Left kidney (tissue), 2 donors: ENCODE measurements around the gene RFX8. TPM values are rescaled to one million over a fixed set of nuclear protein-coding genes. Genes with fewer than 3 reads are reported as not detected.

ENCODE experiments used
- DNase-seq: peaks from one replicate; pipeline ENCODE4 v3.0.0-alpha.2; 2013
- polyA plus RNA-seq: library from polyadenylated mRNA; unstranded; fragments of 120-200 nt; gene quantifications from one replicate; pipeline ENCODE4 v1.2.1, GENCODE V29; 2013; ENCODE audit not compliant: insufficient read length

The RFX8 gene
- polyA plus RNA-seq, 1 donor, result 0.98 TPM

DNA sequence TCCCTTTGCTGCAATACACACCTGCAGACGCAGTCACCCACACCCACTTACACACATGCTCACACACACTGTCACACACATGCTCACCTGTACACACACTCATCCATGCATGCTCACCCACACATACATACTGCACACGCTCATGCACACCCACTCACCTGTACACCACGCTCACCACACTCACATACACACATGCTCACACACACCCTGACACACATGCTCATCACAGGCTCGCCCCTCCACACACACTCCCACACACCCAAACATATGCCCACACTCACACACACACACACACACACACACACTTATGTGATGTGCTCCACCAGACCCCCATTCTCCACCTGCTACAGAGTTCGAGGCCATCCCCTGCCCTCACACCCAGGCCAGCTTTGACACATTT, 64.8 kb downstream of the RFX8 start:
- no peak for DNase-seq

DNA sequence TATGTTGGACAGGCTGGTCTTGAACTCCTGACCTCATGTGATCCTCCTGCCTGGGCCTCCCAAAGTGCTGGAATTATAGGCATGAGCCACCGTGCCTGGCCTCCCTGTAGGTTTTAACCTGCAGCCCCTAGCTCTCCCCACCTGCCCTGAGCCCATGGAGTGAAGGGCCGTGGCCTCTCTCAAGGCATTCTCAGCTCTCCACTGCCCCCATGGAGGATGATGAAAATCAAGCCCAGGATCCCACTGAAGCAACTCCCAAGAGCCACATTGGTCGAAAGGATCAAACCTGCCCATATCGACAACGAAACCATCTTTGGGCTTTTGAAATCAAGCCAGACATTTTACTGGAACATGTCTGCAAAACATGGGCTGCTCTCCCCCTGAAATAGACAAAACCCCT, 65.2 kb downstream of the RFX8 start:
- no peak for DNase-seq

DNA sequence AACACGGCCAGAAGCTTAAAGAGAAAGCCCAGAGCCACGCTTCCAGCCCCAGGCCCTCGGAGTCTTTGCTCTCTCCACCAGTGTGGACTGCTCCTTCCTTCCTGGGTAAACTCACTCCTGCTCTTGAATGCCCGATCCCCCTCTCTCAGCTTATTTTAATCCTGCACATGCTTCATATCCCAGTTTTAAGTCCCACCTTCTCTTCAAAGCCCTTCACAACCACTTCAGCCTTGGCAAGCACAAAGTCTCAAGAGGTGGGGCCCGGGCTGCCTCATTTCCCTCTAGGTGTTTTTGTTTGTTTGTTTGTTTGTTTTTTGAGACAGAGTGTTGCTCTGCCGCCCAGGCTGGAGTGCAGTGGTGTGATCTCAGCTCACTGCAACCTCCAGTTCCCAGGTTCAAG, 66.0 kb downstream of the RFX8 start:
- no peak for DNase-seq

DNA sequence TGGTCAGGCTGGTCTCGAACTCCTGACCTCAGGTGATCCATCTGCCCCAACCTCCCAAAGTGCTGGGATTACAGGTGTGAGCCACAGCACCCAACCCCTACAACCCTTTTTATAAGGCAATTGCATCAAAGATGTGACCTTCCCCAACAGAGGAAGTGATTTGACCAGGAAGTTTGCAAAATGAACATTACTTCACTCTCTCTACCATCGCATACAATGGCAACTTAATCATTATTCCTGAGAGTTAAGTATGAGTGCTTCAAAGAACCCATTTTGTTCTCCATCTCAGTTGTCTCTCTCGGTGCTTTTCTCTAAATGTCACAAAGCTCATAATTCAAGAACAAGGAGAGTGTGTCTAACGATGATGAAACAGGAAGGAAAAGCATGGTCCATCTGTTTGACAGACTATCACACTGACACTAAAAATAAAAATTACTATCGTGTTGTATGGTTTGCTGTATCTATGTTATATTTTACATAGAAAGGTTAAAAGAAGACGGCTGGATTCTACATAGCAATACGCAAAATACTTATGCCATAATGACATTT, 69.5 kb downstream of the RFX8 start:
- no peak for DNase-seq

DNA sequence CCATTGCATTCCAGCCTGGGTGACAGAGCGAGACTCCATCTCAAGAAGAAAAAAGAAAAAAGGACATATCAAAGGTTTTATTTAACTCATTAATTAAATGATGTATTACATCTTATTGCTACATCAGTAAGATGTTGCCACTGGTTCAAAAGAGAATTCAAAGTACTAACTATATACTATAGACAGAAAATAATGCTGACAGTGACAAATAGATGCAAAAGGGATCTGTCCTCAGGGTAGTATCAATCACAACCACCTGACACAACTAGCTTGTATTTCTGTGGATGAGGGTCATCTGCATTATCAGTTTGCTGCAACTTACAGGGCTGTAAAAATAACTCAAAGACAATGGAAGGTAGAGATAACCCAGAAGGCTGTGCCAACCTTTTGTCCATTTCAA, 71.2 kb downstream of the RFX8 start:
- DNase-seq, result no peak

DNA sequence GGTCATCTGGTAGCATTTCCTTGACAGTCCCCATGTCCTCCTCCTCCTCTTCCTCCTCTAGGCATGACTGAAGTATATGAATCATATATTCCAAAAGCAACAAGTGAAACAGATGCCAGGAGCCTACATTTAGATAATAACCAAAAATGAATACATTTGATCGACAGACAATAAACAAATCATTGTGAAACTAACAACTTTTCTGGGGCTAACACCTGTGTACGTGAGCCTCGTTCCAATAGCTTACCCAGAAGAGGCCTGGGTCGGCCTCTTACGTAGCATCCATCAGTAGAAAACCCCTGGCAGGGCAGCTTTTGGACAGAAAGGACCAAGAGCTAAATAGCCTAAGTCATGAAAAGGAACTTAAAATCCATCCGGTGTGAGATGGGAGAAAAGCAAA, 72.3 kb downstream of the RFX8 start:
- DNase-seq, result no peak

DNA sequence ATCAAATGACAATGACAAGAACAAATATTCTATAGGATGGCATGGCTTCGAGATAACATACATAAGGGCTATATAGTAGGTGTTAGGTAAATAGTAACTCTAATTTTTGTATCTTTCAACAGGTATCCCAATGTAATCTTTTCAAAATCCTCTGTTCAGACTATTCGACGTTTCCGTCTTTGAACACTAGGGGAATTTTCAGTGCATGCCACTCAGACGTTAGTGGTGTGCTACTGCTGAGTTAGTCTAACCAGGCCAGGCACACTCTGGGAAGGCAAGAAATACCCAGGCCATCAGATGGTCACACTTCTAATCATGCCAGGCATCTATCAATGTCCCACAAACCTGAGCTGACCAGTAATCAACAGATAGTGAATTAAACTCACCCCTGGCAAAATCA, 73.0 kb downstream of the RFX8 start:
- DNase-seq, result no peak

DNA sequence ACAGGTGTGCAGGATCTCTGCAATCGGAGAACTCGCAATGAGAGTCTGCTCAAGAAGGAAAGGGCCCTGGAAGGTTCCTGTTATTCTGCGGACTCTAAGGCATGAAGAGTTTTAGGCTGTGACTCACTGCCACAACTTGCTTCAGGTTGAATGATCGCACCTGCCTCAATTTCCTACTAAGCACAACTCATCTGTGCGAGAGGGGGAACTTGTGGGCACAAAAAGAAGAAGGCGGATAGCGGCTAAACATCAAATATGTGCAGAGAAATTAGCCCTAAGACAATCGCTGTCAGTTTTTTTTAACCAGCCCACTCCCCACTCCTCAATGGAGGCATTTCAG, 73.6 kb downstream of the RFX8 start:
- DNase-seq, result no peak

DNA sequence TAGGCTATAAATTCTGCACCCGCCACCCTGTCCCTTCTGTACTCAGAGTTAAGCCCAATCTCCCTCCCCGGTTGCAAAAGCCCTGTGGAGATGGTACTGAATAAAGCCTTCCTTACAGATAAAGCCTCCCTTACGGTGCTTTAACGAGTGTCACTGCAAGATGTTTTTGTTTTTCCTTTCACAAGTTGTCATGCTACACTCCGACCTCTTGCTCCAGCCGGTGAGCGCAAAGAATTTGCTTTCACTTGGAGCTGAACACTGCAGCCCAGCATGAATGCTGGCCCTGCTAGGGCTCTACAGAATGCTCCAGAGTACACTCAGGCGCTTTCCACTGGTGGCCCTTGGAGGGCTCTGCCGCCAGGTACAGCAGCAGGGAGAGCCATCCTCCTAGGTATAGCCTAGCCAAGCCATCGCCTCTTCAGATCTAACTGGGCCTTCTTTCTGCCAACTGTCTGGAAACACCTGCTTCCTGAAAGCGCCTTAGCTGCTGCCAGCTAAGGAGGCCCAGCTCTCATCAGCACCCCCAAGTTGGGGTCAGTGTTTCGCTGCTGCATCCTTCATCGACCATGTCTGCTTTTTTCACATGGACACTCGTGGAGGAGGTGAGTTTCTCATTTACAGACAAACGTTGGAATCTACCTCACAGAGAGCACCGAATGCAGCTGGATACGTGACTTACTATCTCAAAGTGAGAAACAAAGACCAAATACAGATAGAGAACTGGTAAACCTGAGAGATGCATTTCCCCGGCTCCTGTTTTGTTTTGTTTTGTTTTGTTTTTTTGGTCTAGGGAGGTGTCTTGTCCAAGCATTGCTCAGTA, 74.2 kb downstream of the RFX8 start:
- no peak for DNase-seq

DNA sequence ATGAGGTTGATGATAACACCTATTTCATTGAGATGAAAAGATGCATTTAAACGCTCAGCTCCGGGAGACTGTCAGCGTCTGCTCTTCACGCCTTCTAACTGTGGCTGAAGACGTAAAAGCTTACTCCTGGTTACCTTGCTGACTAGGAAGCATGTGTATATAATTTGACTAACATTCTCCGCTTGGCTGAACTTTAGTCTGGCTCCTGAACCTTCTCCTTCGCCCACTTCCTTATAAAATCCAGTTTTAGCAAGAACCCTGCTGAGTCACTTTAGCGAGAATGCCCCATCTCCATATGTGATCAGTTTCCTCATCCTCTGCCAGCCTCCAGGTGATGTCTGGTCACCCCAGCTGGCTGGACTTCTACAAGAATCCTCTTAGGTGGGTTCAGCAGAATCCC, 74.9 kb downstream of the RFX8 start:
- no peak for DNase-seq

DNA sequence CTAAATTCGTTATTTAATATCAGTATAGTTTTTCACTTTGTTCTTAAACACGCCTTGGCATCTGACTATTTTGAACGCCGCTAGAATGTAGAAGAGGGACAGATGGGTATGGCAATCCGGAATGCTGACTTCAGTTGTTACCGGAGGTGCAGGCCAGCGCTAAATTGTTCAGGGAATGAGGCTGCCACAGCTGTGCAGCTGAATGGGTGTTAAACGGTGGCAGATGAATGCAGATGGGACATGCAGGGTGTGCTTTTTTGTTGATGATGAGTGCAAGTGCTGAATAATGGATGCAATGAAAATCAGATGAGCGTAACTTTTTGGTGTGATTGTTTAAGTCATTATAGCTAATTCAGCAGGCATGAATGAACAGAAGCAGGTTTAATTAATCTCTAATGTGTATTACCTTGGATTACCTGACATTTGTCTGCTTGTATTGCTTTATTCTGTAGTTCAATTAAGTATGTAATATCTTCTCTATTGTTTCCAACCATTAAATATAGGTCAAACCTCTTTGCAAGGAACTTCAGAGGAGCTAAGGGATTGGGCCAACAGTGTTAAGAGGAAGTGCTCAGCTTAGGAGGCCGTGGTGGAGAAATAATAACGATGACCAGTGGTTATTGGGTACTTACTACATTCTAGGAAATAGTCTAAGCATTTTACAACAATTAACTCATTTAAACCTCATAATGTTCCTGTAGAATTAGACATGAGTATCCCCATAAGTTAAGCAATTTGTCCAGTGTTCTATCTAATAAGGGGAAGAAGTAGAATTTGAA, 75.7 kb downstream of the RFX8 start:
- DNase-seq, result no peak

DNA sequence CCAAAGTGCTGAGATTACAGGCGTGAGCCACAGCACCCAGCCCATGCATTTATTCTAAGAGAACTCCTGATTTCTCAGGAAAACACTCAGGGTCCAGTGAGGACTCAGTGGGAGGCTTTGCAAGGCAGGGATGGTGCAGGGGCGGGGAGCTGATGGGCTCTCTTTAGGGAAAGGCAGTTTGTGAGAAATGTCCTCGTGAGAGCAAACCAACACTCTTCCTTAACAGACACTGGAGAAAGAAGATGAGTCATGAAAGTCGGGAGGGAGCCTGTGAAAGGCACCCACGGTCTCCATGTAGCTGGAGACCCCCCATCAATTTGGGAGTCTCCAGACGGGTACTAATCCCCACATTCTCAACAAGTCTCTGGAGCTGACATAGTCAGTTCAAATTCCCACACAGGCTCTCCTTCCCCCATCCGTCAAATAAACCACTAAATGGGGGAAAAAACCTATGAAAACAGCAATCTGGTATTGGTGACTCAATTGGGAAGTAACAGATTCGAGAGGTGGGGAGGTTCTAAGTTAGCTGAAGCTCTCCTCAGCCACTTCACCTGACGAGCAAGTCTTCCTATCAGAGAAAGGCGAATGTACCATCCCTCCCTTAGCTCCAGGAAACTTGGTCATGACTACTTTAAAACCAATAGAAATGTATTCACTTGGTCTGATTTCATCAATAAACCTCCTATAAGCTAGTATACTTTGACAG, 76.6 kb downstream of the RFX8 start:
- DNase-seq, result no peak

DNA sequence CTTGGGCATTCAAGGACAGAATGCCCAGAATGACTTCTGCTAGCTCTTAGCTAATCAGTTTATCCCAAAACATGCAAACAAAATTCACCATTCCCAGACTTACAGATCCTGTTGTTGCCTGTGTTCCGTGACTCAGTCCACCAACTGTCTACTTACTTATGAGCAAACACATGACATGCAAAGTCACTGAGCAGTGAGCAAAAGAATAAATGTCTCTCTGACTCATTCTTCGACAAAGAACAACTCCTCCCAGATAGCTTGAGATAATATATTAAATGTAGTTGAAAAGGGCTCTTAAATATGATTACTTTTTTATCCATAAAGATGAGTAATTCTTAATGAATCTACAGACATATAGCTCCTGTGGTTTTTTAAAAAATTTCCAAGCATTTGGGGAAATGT, 78.6 kb downstream of the RFX8 start:
- no peak for DNase-seq

DNA sequence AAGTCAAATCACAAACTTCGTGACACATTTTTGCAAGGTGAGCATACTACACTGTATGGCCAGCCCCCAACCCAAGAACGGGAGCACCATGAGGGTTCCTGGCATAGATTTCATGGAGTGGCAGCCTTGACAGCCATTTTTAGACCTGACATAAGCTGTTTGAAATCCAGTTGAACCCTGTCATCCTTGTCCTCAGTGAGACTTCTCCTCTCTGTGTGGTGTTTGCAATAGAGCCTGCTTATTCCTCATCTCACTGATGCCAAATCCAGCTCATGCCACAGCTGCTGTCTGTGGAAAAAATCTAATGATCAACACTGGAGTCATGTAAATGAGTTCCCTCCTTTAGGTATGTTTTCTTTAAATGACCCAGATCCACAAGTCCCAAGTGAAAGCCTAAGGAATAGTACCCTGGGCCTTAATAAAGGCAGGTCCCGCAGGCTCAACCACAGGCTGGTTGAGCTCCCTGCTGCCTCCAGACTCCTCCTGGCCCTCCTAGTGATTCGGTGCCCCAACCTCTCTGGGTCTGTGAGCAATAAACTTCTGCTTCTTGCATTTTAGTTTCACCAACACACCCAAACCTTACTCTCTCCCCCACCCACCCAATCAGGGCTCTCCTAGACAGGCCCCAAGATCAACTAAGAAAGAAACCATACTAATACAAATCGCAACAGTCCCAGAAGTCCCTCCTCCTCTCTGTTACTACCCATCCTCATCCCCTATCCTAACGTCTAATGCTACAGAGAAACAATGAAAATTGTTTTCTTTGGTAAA, 79.2 kb downstream of the RFX8 start:
- DNase-seq, result no peak

DNA sequence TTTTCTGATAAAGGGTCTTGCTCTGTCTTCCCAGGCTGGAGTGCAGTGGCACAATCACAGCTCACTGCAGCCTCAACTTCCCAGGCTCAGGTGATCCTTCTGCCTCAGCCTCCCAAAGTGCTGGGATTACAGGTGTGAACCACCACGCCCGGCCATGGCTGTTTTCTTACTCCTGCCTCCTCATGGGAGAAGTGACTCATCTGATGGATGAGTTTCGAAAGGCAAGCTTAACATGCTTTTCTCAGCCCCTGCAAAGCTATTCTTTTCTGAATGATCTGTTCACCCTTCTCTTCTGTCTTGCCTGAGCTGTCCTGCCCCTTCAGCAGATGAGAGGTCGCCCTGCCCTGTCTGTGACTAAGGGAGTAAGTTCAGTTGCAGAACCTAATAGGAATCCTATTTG, 86.7 kb downstream of the RFX8 start:
- DNase-seq, result no peak

DNA sequence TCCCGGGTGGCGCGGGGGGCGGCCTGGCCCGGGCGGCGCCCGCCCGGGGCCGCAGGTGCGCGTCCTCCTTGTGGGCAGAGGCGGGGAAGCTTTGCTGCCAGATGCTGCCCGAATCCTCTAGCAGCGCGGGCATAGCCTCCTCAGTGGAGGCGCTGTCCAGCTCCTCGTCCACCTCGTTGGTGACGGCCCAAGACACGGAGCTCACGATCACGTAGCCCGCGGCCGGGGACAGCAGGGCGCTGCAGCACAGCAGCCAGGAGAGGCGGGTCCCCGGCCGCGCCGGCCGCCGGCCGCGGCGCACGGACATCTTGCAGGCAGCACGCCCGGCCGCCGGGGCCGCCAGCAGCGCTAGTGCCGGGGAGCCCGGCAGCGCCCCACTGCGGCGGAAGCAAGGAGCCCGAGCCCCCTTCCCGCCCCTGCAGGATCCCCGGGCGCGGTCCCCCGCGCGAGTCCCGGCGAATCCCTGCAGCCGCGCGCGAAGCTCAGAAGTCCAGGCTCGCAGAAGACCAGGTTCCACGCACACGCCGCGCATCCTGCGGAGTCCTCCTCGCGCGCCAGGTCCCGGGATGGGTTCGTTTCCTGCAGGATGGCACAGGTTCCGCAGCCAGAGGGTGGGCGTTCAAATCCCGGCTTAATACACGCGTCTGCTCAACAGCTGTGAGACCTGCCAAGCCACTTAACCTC, 87.6 kb downstream of the RFX8 start, which contains the start of gene CREG2:
TSS of gene CREG2 (minus strand) at position 353 of the 684 bp plus-strand sequence. CDS start at position 307, 46 bp downstream.
- peak; percentile 63 for DNase-seq

DNA sequence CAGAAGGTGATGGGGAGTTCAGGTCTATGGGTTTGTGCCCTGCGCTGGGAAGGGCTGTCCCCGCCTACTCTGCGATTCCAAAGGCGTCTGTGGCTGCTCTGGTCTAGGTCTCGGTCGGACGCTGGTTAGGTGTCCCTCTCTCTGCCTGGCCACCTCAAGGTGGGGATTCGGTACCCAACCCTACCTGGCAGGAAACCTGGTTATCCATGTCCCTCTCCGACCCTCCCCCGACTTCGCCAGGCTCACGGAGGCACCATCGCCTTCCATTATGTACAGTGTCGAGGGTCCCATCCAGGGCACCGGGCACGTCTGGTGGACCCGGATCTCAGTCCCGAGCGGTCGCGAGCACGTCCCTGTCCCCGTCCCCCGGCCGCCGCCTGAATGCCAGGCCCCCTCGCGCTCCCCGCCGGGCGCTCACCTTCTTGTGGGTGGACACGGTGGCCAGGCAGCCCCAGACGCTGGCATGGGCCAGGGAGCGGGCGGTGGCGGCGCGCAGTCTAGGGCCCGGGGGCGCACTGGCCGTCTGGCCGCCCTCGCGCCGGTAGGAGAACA, 88.2 kb downstream of the RFX8 start:
- no peak for DNase-seq

DNA sequence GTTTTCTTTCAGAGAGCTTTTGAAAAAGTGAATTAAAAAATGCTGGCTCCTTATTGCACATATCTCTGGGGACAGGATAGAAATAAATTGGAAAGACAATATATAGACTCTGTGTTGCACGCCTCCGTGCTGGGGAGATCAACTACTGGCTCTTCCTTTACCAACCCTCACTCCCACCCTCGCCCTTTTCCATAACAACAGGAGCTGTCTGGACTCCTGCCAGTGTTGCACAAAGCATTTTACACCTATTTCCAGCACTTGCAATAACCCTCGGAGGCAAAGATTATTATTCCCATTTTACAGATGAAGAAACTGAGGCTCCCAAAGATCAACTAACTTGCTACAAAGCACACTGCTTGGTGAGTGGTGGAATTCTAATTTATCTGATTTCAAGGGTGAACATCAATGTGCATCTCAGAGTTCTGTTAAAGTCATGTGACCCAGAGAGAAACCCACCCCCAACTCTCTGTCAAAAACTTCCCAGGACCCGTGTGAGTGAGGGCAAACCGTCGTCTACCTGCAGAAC, 91.8 kb downstream of the RFX8 start:
- no peak for DNase-seq

DNA sequence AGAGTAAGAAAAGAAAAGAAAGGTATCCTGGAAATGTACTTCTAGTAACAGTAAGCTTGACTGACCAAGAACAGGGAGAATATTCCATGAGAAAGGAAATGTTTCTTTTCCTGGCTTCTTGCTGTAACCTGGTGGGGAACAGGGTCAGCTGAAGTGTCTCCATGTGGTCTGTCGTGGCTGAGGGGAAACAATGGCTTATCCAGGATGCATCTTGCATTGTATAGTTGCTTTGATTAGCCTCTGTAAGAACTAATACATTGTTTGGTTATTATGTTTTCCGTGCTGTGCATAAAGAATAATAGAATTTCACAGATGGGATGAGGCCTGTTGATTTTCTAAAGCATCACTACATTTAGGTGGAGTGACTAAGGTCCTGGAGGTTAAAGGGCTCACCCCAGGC, 92.5 kb downstream of the RFX8 start:
- no peak for DNase-seq

DNA sequence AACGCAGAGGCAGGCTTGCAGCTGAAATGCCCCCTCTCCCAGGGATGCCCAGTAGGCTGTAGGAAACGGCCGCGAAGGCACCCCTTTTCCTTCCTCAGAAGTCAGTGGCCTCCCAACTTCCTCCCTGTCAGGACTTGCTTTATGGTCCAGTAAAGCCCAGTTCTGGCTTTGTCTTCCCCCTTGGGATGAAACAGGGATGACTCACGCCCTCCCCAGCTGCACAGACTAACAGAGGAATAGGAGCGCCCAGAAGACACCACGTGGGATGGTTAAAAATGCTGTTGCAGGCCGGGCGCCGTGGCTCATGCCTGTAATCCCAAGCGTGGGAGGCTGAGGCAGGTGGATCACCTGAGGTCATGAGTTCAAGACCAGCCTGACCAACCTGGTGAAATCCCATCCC, 94.5 kb downstream of the RFX8 start:
- DNase-seq, result no peak

DNA sequence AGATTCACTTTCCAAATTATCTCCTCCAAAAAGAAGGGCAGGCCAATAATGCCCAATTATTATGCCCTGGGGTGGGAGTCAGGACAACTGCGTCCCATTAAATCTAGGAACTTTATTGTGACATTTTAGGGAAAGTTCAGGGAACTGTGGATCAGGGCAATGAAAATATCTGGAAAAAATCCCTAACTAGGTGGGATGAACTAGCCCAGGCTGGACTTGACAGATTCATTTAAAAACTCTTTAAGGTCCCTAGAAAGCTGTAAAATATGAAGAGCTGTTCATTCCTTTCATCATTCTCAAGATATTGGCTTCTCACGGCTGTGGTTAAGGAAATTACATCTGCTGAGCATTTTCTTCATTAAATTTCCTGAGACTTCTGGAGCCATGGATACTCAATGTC, 95.8 kb downstream of the RFX8 start:
- DNase-seq, result no peak
